ENCODE results near the gene PIANP.
"Not testable (repeated sequence)": the region's sequence is repeated elsewhere in the genome, so short reads cannot be mapped to it uniquely, and the experiment has no call there.

The PIANP gene
- total RNA-seq, result 0 reads per million in 2 donors

GRCh38 chr12:6700646-6701051 is at the start of gene PIANP:
Gene PIANP, minus strand, starts transcription at chr12:6700815. Its CDS starts 2,754 bp downstream, at chr12:6698061.
- peak in 3 of 5 experiments; percentile 31 to 60 (median 42) for DNase-seq

DNA sequence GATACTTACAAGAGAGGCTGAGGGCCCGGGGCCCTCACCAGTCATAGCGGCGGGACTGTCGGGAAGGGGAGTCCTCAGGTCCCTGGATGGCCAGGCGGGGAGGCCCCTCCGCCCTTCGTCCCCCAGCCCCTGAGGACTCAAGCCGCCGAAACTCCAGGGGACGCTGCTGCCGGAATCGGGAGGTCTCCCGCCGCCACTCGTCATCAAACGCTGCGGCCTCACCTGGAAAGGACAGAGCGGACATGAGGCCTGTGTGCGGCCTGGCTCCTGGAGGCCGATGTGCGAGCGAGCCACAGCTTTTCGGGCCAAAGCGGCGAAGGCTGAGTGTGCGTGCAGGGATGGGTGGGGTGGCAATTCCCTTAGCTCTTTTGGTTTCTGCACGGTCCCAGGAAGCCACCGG is 48.1 kb upstream of the PIANP start:
- no peak for DNase-seq

GRCh38 chr12:6747216-6747615 is 46.6 kb upstream of the PIANP start:
- DNase-seq, result no peak

- peak in 1 of 5 experiments; percentile 43 for DNase-seq
These were observed 45.3 kb upstream of the PIANP start for GRCh38 chr12:6745741-6746525.

GRCh38 chr12:6743300-6743699 is 42.7 kb upstream of the PIANP start:
- not testable (repeated sequence) for DNase-seq

GRCh38 chr12:6742834-6743233 is 42.2 kb upstream of the PIANP start:
- no peak for DNase-seq

DNA sequence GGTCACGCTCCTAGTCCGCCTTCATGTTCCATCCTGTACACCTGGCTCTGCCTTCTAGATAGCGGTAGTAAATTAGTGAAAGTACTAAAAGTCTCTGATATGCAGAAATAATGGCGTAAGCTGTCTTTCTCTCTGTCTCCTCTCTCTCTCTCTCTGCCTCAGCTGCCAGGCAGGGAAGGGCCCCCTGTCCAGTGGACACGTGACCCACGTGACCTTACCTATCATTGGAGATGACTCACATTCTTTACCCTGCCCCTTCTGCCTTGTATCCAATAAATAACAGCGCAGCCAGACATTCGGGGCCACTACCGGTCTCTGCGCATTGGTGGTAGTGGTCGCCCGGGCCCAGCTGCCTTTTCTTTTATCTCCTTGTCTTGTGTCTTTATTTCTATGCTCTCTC is 41.5 kb upstream of the PIANP start:
- DNase-seq, result not testable (repeated sequence)

DNA sequence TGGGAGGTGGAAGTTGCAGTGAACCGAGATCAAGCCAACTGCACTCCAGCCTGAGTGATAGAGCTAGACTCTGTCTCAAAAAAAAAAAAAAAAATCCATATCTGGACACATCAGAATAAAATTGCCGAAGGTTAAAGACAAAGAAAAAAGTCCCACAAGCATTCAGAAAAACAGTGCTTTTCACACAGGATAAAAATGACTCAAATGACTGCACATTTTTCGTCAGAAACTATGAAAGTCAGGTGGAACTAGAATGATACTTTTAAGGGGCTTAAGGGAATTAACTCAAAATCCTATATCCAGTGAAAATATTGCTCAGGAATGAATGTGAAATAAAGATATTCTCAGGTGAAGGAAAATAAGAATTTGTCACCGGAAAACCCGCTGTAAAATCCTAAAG is 36.1 kb upstream of the PIANP start:
- DNase-seq, result no peak

DNA sequence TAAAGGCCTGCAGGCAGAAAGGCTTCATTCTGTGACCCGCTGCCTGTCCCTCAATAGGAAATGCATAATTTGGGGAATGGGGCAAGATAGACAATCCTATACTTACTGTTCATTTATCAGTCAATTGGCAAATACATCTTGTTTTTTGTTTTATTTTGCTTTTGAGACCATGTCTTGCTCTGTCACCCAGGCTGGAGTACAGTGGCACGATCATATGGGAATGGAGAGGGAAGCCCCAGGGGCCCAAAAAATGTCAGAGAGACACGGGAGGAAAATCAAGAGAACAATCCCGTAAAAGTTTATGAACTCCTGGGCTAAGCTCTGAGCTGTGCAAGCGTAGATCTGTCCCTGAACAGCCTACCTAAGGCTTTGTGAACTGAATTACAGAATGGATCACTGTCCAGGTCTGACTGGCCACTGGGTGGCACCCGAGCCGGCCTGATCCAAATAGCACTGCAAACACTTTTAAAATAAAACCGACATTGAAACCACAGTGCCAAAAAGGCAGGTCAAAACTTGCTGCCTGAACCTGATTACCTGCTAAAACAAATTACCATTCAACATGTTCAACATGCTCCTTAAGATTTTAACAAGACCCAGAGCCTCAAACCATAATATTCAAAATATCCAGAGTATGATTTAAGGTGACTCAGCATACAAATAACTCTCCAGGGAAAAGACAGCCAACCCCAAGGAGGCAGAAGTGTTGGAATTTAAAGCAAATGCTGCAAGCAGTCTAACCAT is 35.0 kb upstream of the PIANP start:
- DNase-seq, result peak in 2 of 5 experiments; percentile 5 to 39

GRCh38 chr12:6734506-6735387 is 34.1 kb upstream of the PIANP start:
- DNase-seq, result no peak

DNA sequence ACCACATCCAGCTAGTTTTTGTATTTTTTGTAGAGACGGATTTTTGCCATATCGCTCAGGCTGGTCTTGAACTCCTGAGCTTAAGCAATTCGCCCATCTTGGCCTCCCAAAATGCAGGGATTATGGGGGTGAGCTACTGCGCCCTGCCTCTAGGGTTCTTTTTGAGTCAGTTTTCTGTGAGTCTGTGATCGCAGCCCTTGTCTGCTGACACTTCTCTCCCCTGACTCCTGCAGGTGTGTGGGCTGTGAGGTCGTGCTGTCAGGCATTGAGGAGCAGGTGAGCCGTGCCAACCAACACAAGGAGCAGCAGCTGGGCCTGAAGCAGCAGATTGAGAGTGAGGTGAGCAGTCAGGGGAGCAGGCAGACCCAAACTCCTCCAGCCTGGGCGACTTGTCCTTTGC is 29.6 kb upstream of the PIANP start:
- no peak for DNase-seq

- DNase-seq, result no peak
These were observed 28.6 kb upstream of the PIANP start for GRCh38 chr12:6729186-6729585.

- no peak for DNase-seq
These were observed 24.7 kb upstream of the PIANP start for GRCh38 chr12:6725350-6725749.

GRCh38 chr12:6724409-6724797 is 23.8 kb upstream of the PIANP start:
- peak in 1 of 5 experiments; percentile 7 for DNase-seq

GRCh38 chr12:6723607-6724408 is 23.2 kb upstream of the PIANP start, which contains the start of gene COPS7A:
Gene COPS7A, plus strand, starts transcription at chr12:6724046. Its CDS starts 611 bp downstream, at chr12:6724657.
- DNase-seq, result peak; percentile 70 to 100 (median 87)

- no peak for DNase-seq
These were observed 22.2 kb upstream of the PIANP start for GRCh38 chr12:6722863-6723262.

DNA sequence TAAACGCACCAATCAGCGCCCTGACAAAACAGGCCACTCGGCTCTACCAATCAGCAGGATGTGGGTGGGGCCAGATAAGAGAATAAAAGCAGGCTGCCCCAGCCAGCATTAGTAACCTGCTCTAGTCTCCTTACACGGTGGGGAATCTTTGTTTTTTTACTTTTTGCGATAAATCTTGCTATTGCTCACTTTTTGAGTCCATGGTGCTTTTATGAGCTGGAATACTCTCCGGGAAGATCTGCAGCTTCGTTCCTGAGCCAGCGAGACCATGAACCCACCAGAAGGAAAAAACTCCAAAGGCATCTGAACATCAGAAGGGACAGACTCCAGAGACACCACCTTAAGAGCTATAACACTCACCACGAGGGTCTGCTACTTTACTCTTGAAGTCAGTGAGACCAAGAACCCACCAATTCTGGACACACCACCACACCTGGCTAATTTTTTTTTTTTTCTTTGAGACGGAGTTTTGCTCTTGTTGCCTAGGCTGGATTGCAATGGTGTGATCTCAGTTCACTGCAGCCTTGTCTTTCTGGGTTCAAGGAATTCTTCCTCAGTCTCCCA is 16.3 kb upstream of the PIANP start:
- no peak for DNase-seq

GRCh38 chr12:6716031-6716873 is 15.6 kb upstream of the PIANP start:
- not testable (repeated sequence) for DNase-seq

- peak in 1 of 5 experiments; percentile 56 for DNase-seq
These were observed 8.4 kb upstream of the PIANP start for GRCh38 chr12:6708960-6709394.

DNA sequence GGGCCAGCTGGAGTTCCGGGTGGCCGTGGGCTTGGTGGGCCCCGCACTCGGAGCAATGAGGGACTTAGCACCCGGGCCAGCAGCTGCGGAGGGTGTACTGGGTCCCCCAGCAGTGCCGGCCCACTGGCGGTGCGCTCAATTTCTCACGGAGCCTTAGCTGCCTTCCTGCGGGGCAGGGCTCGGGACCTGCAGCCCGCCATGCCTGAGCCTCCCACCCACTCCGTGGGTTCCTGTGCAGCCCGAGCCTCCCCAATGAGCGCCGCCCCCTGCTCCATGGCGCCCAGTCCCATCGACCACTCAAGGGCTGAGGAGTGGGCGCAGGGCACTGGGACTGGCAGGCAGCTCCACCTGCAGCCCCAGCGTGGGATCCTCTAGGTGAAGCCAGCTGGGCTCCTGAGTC is 7.7 kb upstream of the PIANP start:
- not testable (repeated sequence) for DNase-seq
